NCI-H82 treated with DMSO at 0.1 percent for 48 hours (cell line): ENCODE results near the gene SDC3.
"Not testable (repeated sequence)": the region's sequence is repeated elsewhere in the genome, so short reads cannot be mapped to it uniquely, and the experiment has no call there.

ENCODE experiments used
- DNase-seq: peaks from one replicate; lab custom pipeline; 2025; ENCODE audit not compliant: unreplicated experiment; lab: John Stamatoyannopoulos, UW

The SDC3 gene

GRCh38 chr1:30877205-30877912 lies 31.2 kb downstream of the SDC3 start:
- DNase-seq: no peak

DNA sequence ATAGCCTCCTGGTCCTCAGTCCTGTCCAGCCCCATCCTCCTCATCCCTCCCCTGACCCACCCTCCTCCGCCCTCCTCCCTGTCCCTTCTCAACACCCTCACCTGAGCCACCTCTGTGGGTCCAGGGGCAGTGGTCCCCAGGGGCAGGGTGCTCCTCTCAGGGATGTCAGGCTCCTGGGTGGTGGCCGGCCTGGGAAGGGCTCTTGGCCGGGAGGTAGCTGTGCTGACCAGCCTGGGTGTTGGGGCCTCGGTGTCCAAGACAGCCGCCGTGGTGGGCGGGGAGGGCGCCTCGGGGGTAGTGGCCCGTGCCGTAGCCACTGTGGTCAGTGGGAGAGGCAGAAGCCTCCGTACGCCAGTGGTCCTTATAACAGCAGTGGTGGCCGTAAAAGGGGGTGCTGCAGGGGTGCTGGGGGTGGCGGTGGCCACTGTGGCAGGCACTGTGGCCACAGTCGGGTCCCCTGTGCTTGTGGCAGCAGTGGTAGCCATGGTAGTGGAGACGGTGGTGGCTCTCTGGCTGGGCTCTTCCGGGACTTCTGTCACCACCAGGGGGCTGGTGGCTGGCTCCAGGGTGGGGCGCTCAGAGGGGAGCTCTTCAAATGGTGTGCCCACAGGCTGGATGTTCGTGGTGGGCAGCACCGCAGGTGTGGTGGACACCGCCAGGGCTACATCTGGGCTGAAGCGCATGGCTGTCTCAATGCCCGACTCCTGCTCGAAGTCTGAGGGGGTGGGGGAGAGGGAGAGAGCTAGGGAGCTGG lies 31.9 kb downstream of the SDC3 start:
- no peak for DNase-seq

DNA sequence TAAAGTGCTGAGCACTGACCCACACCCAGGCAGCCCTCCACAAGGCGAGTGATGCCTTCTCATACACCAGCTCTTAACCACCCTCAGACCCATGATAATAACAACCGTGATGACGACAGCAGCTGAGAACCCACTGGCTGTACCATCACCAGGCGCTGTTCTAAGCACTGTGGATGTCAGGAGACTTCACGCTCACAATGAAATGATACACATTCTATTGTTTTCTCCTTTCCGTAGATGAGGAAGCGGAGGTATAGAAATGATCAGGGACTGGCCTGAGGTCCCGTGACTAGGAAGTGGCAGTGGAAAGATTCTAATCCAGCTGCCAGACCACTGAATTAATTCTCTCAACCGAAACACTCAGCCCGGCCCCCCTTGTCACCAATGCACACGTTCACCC lies 32.6 kb downstream of the SDC3 start:
- DNase-seq: no peak

- DNase-seq: no peak
Measured at GRCh38 chr1:30875197-30875596, 33.4 kb downstream of the SDC3 start.

DNA sequence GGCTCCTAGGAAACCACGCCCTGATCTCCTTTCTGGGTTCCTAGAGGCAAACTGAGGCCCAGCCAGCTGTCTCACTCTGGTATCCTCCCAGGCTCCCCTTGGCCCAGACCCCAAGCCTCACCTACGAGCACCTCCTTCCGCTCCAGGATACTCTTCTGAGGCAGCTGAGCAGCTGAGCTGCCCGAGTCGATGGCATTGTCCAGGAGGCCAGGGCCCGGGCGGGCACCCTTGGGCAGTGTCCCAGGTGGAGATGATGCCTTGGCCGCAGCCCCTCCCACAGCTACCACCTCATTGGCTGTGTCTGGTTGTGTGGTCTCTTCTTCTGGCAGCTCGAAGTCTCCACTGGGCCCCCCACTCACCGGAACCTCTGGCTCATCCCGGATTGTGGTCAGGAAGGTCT lies 34.4 kb downstream of the SDC3 start:
- no peak for DNase-seq

DNA sequence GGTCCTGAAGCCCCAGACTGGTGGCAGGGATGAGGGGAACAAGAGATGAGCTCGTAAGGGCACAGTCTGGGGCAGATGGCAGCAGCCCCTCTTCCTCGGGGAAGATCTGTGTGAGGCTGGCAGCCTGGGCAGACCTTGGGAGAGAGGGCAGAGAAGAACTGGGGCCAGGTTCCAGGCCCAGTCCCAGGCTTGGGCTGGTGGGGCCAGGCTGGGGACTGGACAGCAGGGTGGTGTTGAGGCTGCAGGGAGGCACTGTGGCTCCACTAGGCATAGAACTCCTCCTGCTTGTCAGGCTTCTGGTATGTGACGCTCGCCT lies 35.7 kb downstream of the SDC3 start:
- DNase-seq: no peak

GRCh38 chr1:30872033-30872947 lies 36.3 kb downstream of the SDC3 start:
- no peak for DNase-seq

GRCh38 chr1:30871276-30871871 lies 37.2 kb downstream of the SDC3 start:
- no peak for DNase-seq

GRCh38 chr1:30870656-30871055 lies 37.9 kb downstream of the SDC3 start:
- no peak for DNase-seq

- no peak for DNase-seq
Measured at GRCh38 chr1:30870035-30870434, 38.5 kb downstream of the SDC3 start.

DNA sequence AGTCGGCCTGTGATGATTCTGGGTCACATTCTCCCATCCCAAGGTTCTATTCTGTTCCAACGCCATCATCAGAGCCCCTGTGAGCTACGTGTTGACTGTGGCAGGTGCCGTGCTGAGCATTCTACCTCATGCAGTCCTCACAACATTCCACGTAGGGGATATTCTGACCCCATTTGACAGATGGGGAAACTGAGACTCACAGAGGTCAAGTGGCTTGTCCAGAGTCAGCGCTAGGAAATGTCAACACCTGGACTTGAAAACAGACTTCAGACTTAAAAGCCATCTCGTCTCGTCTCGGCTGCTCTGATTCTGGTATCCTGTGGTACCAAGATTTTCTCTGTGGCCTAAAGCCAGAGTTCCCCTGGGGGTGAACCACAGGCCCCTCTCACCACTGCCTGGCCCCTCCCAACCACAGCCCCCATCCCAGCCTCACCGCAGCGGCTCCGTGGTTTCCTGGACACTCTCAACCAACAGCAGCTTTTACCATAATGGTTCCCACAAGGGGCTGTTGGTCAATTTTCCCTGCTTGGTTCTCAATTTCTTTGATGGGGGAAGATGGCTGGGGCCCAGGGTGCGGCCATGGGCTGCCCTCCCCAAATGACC lies 39.6 kb downstream of the SDC3 start:
- DNase-seq: no peak

GRCh38 chr1:30868057-30868456 lies 40.5 kb downstream of the SDC3 start:
- DNase-seq: not testable (repeated sequence)

GRCh38 chr1:30867537-30867936 lies 41.0 kb downstream of the SDC3 start:
- no peak for DNase-seq

GRCh38 chr1:30866594-30866993 lies 42.0 kb downstream of the SDC3 start:
- DNase-seq: no peak

DNA sequence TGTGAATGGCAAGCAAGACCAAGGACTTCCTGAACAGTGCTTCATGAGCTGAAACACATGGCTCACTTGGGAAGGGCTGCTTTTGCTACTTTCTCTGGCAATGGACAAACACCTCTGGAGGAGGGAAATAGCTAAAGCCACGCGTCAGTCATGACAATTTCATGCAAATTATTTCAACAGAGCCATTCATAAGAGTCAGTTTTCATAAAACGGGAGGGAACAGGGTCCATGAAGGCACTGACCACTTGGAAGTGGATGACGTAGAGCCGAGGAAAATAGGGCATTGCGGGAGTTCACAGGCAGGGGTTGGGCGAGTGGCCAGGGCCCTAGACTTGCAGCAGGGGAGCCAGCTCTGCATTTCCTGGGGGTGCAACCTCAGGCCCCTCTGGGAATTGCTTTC lies 43.9 kb downstream of the SDC3 start:
- no peak for DNase-seq

- no peak for DNase-seq
Measured at GRCh38 chr1:30863858-30864604, 44.5 kb downstream of the SDC3 start.

- DNase-seq: no peak
Measured at GRCh38 chr1:30860320-30860652, 48.3 kb downstream of the SDC3 start.

DNA sequence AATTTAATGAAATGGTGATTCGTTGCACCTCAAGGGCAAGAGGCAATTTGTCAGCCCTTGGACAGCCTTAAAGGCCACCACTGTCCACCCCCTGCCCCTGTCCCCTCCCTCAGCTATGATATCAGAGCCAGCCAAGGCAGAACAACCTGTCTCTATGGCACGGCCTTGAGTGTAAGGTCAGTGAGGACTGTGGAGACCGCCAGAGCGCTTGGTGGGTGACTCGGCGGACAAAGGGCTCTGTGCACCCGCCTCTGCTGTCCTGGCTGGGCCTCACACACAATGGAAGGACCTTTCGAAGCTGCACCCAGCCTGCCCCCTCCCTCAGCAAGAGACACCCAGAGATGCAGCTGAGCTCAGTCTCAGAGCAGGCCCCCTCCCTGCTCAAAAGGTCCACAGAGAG lies 50.6 kb downstream of the SDC3 start:
- no peak for DNase-seq

GRCh38 chr1:30857062-30857461 lies 51.5 kb downstream of the SDC3 start:
- no peak for DNase-seq

GRCh38 chr1:30856260-30856790 lies 52.2 kb downstream of the SDC3 start:
- DNase-seq: peak; percentile 5
